Measurements from ENCODE around the gene GPX4. TPM values are rescaled to one million over a fixed set of nuclear protein-coding genes. Genes with fewer than 3 reads are reported as not detected.
A peak's percentile ranks its signal among the peaks of the same experiment; 100 is the strongest.

GPX4 gene
- total and polyA plus RNA-seq, 2 donors = 71.3 to 452 TPM

DNA sequence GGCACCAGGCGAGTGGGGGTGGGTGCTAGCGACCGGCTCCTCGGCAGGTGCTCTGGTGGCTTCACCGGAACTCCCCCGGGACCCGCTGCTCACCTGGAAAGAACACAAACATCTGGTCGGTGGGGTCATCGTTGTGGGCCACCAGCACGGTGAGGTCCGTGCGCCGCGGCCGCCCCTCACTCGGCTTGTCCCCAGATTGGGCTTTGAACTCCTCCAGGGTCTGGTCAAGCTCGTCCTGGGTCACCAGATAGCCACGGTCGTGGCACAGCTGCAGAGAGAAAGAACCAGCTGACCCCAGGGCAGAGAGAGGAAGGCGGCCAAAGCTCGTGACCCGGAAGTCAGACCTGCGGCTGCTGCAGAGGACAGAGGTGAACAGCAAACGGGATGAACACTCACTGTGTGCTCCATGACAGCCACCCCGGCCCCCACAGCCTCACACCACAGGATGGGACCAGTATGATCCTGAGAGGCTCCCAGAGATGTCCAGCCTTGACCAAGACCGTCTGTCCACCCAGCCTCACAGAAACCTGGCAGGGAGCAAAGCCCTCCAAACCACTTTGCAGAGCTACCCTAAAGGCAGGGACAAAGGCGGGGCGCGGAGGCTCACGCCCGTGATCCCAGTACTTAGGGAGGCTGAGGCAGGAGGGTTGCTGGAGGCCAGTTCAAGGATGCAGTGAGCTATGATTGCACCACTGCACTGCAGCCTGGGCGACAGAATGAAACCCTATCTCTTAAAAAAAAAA, 9.8 kb upstream of the GPX4 start:
- no peaks in the 10 kb centered on the region for H3K4me1 ChIP-seq (ENCODE audit: insufficient read depth)
- H3K27ac ChIP-seq (ENCODE audit: low read depth) = no peak overlapping the region
- H3K4me3 ChIP-seq (ENCODE audit: low read depth, low read length) = peak overlapping the region; percentile 85
- 68% methylated on average over 32 of the region's 32 CpGs for WGBS
- DNase-seq (ENCODE audit: extremely low spot score) = no peak
- H3K36me3 ChIP-seq (ENCODE audit: insufficient read depth) = peaks cover 2% of the 10 kb centered on the region

DNA sequence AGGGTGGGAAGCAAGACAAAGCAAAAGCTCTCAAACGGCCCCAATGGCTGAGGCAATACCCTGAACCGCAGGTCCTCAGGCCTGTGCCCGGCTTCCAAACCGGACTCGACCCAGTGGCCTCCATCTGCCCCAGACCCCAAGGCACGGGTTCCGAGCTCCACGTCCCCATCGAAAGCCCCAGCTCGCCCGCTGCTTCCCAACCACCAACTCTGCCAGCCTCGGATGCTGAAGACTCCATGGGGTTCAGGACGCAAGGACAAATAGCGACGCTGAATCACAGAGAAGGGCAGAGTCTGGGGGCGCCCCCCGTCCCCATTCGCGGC, 9.2 kb upstream of the GPX4 start:
- peaks cover 2% of the 10 kb centered on the region for H3K36me3 ChIP-seq (ENCODE audit: insufficient read depth)
- under 1% methylated on average over 19 of the region's 19 CpGs for WGBS
- H3K4me3 ChIP-seq (ENCODE audit: low read depth, low read length) = peak overlapping the region; percentile 85
- no peaks in the 10 kb centered on the region for H3K4me1 ChIP-seq (ENCODE audit: insufficient read depth)
- peak overlapping the region; percentile 39 for H3K27ac ChIP-seq (ENCODE audit: low read depth)
- DNase-seq (ENCODE audit: extremely low spot score) = no peak

DNA sequence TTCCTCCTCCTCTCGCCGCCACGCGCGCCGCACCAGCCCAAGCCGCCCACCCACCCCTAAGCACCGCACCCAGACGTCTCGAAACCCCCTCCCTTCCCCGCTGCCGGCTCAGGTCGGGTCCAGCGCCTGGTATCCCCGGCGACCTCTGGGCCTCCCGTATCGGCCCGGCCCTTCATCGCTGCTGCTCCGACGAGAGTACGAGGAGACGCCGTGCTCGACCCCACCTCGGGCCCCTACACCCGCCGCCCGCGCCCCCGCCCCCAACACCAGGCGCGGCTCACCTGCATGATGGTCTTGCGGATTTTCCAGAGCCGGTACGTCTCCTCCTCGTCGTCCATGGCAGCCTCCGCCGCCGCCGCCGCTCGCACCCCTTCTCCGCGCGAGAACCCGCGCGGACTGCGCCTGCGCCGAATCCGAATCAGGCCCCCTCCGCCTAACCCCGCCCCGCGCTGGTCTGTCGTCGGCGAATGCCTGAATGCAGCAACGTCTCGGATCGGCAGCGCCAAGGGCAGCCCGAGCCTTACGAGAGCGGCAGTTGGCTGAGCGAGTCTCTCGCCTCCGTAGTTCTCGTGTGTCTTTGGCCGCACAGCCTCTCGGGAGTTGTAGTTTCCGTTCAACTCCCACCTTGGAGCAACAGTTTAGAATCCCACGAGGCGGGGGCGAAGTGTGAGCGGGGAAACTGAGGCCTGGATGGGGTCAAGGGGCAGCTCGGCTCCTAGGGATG, 8.7 kb upstream of the GPX4 start, which contains the start of gene POLR2E:
Gene POLR2E, minus strand, starts transcription at position 398 of the 724 bp plus-strand sequence. Its CDS starts 60 bp downstream, at position 338.
- Histone ChIP-seq H3K36me3 (ENCODE audit: insufficient read depth) (peaks cover 2% of the 10 kb centered on the region), H3K4me3 (ENCODE audit: low read depth, low read length) (peak within 1 kb of the TSS; percentile 85), H3K4me1 (ENCODE audit: insufficient read depth) (no peaks in the 10 kb centered on the region), H3K27ac (ENCODE audit: low read depth) (peak within 1 kb of the TSS; percentile 39)
- peak; percentile 93 for DNase-seq (ENCODE audit: extremely low spot score)
- WGBS = under 1% methylated on average over 81 of the region's 81 CpGs

DNA sequence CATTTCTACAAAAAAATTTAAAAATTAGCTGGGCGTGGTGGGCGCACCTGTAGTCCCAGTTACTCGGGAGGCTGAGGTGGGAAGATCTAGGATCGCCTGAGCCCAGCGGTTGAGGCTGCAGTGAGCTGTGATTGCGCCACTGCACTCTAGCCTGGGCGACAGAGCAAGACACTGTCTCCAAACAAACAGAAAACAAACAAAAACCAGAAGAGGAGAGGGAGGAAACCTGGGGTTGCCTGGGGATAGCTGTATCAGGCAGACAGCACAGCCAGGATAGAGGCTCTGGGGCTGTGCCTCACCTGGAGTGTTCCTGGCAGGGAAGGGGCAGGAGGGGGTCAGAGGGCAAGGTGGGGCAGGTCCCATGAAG, 6.0 kb upstream of the GPX4 start:
- no peak overlapping the region for H3K4me3 ChIP-seq (ENCODE audit: low read depth, low read length)
- WGBS = 77% methylated on average over 7 of the region's 7 CpGs
- peak overlapping the region; percentile 34 for H3K27ac ChIP-seq (ENCODE audit: low read depth)
- H3K4me1 ChIP-seq (ENCODE audit: insufficient read depth) = no peaks in the 10 kb centered on the region
- DNase-seq (ENCODE audit: extremely low spot score) = no peak
- no peaks in the 10 kb centered on the region for H3K36me3 ChIP-seq (ENCODE audit: insufficient read depth)

DNA sequence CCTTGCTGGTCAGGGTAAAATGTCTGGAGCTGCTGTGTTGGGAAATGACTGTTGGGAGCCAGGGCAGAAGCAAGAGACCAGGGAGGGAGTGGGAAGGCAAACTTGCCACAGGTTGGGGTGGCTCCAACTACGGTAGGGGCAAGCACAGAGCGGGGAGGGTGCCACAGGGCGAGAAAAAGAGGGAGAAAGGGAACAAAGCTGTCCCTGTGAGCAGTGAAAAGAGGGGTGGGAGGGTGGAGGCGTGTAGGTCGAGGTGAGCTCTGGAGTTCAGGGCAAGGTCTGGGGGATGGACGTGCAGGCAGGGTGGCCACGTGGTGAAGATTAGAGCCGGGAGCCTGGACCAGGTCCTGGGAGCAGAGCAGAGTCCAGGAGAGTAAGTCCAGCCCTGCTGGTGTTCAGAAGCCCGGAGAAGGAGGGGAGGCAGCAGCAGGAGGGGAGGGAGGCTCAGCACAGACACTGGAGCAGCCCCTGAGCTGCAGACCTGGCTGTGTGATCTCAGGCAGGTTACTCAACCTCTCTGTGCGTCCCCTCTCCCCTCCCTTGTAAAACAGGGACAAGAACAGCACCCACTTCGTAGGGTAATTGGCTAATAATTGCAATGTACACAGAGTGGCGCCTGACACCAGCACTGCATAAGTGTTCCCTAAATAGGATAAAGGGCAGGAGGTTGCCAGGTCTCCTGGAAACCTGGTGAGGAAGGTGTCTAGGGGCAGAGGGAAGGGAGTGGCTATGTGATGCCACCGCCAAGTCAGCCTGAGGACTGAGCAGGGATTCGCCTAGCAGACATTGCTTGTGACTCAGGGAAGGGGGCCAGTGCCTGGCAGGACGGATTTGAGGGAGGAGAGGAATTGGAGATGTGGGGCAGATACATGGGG, 5.4 kb upstream of the GPX4 start:
- no peak for DNase-seq (ENCODE audit: extremely low spot score)
- 57% methylated on average over 15 of the region's 15 CpGs for WGBS
- H3K27ac ChIP-seq (ENCODE audit: low read depth) = peak overlapping the region; percentile 34
- no peaks in the 10 kb centered on the region for H3K36me3 ChIP-seq (ENCODE audit: insufficient read depth)
- H3K4me3 ChIP-seq (ENCODE audit: low read depth, low read length) = no peak overlapping the region
- H3K4me1 ChIP-seq (ENCODE audit: insufficient read depth) = no peaks in the 10 kb centered on the region

DNA sequence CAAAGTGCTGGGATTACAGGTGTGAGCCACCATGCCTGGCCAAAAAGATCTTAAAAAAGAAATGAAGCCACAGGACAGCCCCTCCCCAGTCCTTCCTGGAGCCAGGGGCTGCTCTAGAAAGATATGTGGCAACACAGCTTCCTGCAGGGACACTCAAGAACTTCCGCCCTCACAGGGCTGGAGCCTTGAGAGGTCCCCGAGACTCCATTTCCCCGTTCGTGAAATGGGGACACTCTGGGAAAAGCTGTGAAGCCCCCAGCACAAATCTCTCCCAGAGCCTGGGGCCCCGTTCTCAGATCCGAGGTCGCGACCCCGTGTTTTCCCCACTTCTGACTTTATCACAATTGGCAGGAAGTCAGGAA, 2.5 kb upstream of the GPX4 start:
- Histone ChIP-seq H3K27ac (ENCODE audit: low read depth) (peak overlapping the region; percentile 69), H3K4me3 (ENCODE audit: low read depth, low read length) (no peak overlapping the region), H3K36me3 (ENCODE audit: insufficient read depth) (peaks cover 4% of the 10 kb centered on the region), H3K4me1 (ENCODE audit: insufficient read depth) (peaks cover 2% of the 10 kb centered on the region)
- WGBS = 17% methylated on average over 9 of the region's 9 CpGs
- DNase-seq (ENCODE audit: extremely low spot score) = no peak

DNA sequence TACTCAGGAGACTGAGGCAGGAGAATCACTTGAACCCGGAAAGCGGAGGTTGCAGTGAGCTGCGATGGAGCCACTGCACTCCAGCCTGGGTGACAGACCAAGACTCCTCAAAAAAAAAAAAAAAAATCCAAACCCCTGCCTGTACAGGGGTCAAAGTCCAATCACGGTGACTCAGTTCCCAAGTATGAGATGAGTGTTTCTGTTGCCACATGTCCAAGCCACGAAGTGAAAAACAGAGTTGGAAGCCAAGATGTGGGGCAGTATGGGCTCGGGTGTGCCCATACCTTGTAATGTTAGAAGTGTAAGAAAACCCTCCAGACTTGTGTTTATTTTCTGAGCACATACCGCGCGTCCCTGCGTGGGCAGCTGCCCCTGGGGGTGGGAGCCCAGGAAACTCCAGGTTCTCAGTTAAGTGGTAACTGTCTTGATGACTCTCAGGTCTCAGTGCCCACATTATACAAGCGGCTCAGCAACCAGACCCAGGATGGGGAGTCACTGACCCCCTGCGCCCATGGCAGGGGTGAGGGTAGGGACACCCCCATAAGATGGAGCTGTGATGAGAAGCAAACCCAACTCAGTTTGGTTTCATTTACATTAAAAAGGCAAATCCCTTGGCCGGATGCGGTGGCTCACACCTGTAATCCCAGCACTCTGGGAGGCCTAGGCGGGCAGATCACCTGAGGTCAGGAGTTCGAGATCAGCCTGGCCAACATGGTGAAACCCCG, 1.2 kb upstream of the GPX4 start:
- H3K4me1 ChIP-seq (ENCODE audit: insufficient read depth) = peaks cover 2% of the 10 kb centered on the region

DNA sequence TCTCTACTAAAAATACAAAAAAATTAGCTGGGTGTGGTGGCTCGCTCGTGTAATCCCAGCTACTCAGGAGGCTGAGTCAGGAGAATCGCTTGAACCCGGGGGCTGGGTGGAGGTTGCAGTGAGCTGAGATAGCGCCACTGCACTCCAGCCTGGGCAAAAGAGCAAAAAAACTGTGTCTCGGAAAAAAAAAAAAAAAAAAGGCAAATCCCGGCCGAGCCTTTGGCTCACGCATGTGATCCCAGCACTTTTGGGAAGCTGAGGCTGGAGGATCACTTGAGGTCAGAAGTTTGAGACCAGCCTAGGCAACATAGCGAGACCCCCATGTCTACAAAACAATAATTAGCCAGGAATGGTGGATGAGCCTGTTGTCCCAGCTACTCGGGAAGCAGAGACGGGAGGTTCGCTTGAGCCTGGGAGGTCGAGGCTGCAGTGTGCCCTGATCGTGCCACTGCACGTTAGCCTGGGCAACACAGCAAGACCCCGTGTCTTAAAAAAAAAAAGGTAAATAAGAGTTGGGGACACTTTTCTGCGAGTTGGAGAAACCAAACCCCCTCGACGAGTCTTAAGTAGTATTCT, 574 bp upstream of the GPX4 start:
- no peak for DNase-seq (ENCODE audit: extremely low spot score)
- 35% methylated on average over 20 of the region's 20 CpGs for WGBS
- peaks cover 2% of the 10 kb centered on the region for H3K4me1 ChIP-seq (ENCODE audit: insufficient read depth)
- peak overlapping the region; percentile 54 for H3K27ac ChIP-seq (ENCODE audit: low read depth)
- H3K36me3 ChIP-seq (ENCODE audit: insufficient read depth) = peaks cover 4% of the 10 kb centered on the region
- no peak overlapping the region for H3K4me3 ChIP-seq (ENCODE audit: low read depth, low read length)

More for the DNA sequence above, 1.2 kb upstream of the GPX4 start:
- no peak overlapping the region for H3K4me3 ChIP-seq (ENCODE audit: low read depth, low read length)
- peak overlapping the region; percentile 89 for H3K27ac ChIP-seq (ENCODE audit: low read depth)
- DNase-seq (ENCODE audit: extremely low spot score) = no peak
- H3K36me3 ChIP-seq (ENCODE audit: insufficient read depth) = peaks cover 4% of the 10 kb centered on the region
- WGBS = 49% methylated on average over 17 of the region's 17 CpGs

DNA sequence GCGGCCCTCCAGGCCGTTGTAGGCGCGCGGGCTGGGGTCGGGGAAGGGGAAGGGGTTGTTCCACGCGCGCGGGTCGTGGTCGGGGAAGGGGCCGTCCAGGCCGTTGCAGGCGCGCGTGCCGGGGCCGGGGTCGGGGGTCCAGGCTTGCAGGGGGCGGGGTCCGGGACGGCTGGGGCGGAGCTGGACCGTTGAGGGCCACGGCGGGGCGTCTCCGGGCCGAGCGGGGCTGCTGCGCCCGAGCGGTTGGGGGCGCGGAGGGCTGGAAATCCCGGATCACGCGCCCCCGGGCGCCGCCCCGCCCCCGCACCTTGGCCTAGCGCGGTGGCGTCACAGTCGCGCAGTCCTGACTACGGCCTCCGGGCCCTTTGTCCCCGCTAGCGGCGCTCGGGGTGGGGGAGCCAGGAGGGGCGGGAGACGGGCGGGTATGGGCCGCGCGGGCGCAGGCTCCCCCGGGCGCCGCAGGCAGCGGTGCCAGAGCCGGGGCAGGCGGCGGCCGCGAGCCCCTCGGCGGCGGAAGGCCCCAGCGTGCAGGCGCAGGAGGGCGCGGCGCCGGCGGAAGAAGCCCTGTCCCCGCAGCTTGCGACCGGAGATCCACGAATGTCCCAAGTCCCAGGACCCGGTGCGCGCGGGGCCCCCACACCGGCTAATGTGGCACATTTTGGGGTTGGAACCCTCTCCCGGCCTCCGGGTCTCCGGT, 665 bp downstream of the GPX4 start:
- WGBS = 1% methylated on average over 93 of the region's 93 CpGs
- peaks cover 4% of the 10 kb centered on the region for H3K36me3 ChIP-seq (ENCODE audit: insufficient read depth)
- peak overlapping the region; percentile 90 for H3K4me3 ChIP-seq (ENCODE audit: low read depth, low read length)
- no peak for DNase-seq (ENCODE audit: extremely low spot score)
- peak overlapping the region; percentile 99 for H3K27ac ChIP-seq (ENCODE audit: low read depth)
- H3K4me1 ChIP-seq (ENCODE audit: insufficient read depth) = peaks cover 2% of the 10 kb centered on the region

DNA sequence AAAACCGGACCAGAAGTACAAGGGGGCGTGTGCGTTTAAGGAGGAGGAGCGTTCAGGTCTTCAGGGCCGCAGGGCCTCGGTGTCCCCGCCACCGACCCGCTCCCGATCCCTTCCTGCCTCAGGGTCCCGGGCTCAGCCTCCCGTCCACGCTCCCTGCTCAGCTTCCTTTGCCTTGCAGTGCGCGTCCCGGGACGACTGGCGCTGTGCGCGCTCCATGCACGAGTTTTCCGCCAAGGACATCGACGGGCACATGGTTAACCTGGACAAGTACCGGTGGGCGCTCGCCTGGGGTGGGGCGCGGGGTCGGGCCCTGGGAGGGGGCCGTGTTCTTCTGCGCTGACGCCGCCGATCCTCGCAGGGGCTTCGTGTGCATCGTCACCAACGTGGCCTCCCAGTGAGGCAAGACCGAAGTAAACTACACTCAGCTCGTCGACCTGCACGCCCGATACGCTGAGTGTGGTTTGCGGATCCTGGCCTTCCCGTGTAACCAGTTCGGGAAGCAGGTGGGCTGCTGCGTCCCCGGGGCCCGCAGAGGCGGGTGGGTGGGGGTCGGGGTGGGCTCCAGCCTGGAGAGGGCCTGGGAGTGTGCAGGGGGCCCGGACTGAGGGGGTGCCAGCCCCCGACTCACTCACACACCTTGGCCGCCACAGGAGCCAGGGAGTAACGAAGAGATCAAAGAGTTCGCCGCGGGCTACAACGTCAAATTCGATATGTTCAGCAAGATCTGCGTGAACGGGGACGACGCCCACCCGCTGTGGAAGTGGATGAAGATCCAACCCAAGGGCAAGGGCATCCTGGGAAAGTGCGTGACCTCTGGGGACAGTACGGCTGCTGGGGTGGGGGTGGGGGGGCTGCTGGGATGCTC, 1.4 kb downstream of the GPX4 start:
- Histone ChIP-seq H3K4me1 (ENCODE audit: insufficient read depth) (peaks cover 2% of the 10 kb centered on the region), H3K36me3 (ENCODE audit: insufficient read depth) (peaks cover 4% of the 10 kb centered on the region), H3K4me3 (ENCODE audit: low read depth, low read length) (peak overlapping the region; percentile 90), H3K27ac (ENCODE audit: low read depth) (peak overlapping the region; percentile 99)
- 26% methylated on average over 69 of the region's 69 CpGs for WGBS
- no peak for DNase-seq (ENCODE audit: extremely low spot score)

DNA sequence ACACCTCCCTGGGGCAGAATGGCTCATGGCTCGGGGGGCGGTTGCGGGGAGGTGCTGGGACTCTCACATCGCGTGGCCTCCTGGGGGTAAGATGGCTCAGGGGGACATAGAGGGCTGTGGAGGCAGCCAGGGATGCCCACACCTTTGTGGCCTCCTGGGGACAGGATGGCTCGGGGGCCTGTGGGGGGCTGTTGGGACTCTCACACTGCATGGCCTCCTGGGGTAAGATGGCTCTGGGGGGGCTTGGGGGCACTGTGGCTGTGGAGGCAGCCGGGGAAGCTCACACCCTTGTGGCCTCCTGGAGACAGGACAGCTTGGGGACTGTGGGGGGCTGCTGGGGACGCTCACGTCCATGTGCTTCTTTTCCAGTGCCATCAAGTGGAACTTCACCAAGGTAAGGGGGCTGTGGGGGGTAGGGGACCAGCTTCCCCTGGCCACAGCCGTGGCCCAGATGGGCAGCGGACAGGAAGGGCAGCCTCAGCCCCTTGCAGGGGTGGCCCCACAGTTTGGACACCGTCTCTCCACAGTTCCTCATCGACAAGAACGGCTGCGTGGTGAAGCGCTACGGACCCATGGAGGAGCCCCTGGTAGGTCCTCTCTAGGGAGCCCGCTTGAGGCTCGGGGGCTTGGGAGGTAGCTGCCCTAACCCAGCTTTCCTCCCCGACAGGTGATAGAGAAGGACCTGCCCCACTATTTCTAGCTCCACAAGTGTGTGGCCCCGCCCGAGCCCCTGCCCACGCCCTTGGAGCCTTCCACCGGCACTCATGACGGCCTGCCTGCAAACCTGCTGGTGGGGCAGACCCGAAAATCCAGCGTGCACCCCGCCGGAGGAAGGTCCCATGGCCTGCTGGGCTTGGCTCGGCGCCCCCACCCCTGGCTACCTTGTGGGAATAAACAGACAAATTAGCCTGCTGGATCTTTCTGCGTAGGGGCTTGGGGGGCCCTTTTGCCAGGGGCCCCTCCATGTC, 2.4 kb downstream of the GPX4 start:
- Histone ChIP-seq H3K4me1 (ENCODE audit: insufficient read depth) (peaks cover 2% of the 10 kb centered on the region), H3K36me3 (ENCODE audit: insufficient read depth) (peaks cover 4% of the 10 kb centered on the region), H3K4me3 (ENCODE audit: low read depth, low read length) (no peak overlapping the region), H3K27ac (ENCODE audit: low read depth) (no peak overlapping the region)
- no peak for DNase-seq (ENCODE audit: extremely low spot score)
- WGBS = 91% methylated on average over 32 of the region's 32 CpGs

Data from urinary bladder (tissue), 4 donors.